RWPE1 (cell line): Measurements from ENCODE around the gene GNAZ.

Experiments used
- CTCF ChIA-PET: fragments of 350-600 bp; sonication (Branson Sonifier 250); formaldehyde crosslinking; extraction: SDS; loops from one replicate; lab custom pipeline; 2021; lab: Yijun Ruan, JAX
- POLR2A ChIA-PET: fragments of 400-600 bp; formaldehyde crosslinking; extraction: SDS; loops from one replicate; lab custom pipeline; 2020; ENCODE audit warnings: antibody characterized with exemption; ENCODE audit not compliant: low non-redundant PET; lab: Yijun Ruan, JAX
- DNase-seq: peaks from one replicate; pipeline ENCODE4 v3.0.0; 2012; ENCODE audit warnings: low spot score
- H3K27ac ChIP-seq: fragments of 450-650 bp; 2 replicates; pipeline ENCODE4 v1.5.1; 2017
- CTCF ChIP-seq: fragments of 450-650 bp; conservative IDR thresholded peaks from 2 replicates; pipeline ENCODE4 v1.5.1; 2017; ENCODE audit warnings: low read depth, mild to moderate bottlenecking

Gene GNAZ

DNA sequence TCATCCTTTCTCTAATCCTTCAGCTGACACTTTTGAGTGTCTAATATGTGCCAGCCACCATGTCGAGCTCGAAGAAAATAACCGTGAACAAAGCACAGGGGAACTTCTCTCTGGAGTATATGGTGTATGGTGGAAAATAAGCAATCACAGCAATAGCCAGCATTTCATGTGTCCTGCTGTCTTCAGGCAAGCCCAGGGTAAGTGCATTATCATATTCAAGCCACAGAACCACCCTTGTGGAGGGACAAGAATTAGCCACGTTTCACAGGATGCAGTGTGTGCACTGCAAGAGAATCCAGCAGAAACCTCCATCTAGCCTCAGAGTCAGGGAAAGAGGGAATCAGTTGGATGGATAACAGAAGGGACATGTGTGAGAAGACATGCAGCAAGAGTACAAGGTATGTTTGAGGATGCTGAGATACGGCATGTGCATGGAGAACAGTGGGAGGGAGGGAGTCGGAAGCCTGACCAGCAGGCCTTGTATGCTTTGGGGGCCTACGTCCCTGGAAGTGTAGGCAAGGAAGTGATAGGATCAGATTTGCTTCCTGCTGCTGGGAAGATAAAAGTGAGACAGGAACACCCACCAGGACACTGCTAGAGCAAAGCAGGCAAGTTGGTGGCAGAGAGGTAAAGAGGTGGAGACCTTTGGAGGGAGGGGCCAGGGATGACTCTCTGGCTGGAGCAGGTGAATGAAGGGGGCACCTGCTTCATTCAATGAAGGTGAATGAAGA lies 14.7 kb upstream of the GNAZ start:
- H3K27ac ChIP-seq: no peak overlapping the region
- ChIA-PET CTCF (no interaction called here), POLR2A (no interaction called here)
- no peak for DNase-seq
- TF ChIP-seq CTCF: no peak

DNA sequence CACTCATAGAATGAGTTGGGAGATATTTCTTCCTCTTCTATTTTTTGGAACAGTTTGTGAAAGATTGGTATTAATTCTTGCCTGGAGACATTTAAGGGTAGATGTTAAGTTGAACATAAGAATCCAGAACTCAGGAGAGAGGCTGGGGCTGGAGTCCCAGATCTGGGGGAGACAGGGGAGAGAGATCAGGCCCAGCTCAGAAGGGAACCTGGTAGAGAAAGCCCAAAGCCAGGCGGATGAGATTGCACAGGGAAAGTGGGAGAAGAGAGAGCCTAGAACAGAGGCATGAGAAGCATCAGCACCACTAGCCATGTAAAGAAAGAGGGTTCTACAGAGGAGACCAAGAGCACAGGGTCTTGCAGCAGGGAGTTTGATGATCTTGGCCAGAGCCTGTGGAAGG lies 13.0 kb upstream of the GNAZ start:
- POLR2A ChIA-PET: no interaction called here
- no peak overlapping the region for H3K27ac ChIP-seq
- no peak for DNase-seq
- CTCF ChIA-PET: no interaction called here
- TF ChIP-seq CTCF: no peak

- no peak for DNase-seq
- ChIA-PET POLR2A (no interaction called here), CTCF (no interaction called here)
Measured at GRCh38 chr22:23058063-23058462, 12.3 kb upstream of the GNAZ start.

GRCh38 chr22:23058481-23059283 lies 11.6 kb upstream of the GNAZ start:
- CTCF ChIA-PET: no interaction called here
- POLR2A ChIA-PET: no interaction called here
- no peak overlapping the region for H3K27ac ChIP-seq
- no peak for DNase-seq
- TF ChIP-seq CTCF: no peak

More at GRCh38 chr22:23058063-23058462, 12.3 kb upstream of the GNAZ start:
- no peak overlapping the region for H3K27ac ChIP-seq
- TF ChIP-seq CTCF: no peak

GRCh38 chr22:23059284-23059948 lies 10.9 kb upstream of the GNAZ start:
- CTCF ChIA-PET: no interaction called here
- TF ChIP-seq CTCF: no peak
- no peak for DNase-seq
- POLR2A ChIA-PET: no interaction called here
- H3K27ac ChIP-seq: no peak overlapping the region

DNA sequence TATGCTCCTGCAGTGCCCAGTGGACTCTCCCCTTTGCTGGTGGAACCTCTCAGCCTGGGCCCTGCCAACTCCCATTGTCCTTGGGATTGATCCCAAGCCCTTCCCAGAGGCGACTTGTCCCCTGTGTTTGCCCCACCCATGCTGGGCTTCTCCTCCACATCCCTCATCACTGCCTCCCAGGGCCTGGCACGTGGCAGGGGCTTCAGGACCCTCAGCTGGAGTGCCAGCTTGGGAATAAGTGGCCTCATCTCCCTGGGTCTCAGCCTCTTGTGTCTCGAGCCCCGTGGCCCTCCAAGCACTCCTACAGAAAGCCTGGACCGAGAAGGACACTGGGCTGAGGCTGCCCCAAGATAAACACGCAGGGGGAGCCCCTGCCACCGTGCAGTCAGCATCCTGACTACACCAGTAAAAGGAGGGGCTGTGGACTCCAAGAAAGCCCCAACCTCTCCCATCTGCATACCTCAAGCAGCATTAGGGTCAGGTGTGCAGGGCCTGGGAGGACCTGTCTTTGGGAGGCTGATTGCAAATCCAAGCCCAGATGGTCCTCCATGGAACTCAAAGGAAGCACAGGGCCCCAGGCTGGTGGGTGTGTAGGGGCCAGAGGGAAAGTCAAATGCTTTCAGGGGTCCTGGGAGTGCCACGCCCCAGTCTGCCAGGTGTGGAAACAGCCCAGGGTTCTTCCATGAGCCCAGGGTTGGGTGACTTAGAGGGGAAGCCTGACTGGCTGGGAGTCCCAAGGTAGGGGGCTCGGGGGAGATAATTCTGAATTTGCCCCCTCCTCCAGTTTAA lies 9.5 kb upstream of the GNAZ start:
- ChIA-PET POLR2A (no interaction called here), CTCF (no interaction called here)
- TF ChIP-seq CTCF: no peak
- no peak overlapping the region for H3K27ac ChIP-seq
- DNase-seq: no peak
